SJSA1 (cell line): ENCODE measurements around the gene CNTN4. TPM values are rescaled to one million over a fixed set of nuclear protein-coding genes. Genes with fewer than 3 reads are reported as not detected.
"Not testable (repeated sequence)": the region's sequence is repeated elsewhere in the genome, so short reads cannot be mapped to it uniquely, and the experiment has no call there.

Source experiments
- DNase-seq, 2 experiments: peaks; one replicate each; pipeline ENCODE4 v3.0.0-alpha.2; 2015 to 2020; ENCODE audit warnings: low spot score in 2 of 2, low read depth in 1 of 2
- H3K27ac ChIP-seq: fragments of 250-450 bp; sonication (Bioruptor Pico); 2 replicates; pipeline ENCODE4 v1.5.1; 2020; ENCODE audit warnings: mild to moderate bottlenecking, moderate library complexity
- H3K27me3 ChIP-seq: fragments of 250-450 bp; sonication (Bioruptor Pico); replicated peaks from 2 replicates; pipeline ENCODE4 v1.5.1; 2020; ENCODE audit warnings: mild to moderate bottlenecking, moderate library complexity
- H3K36me3 ChIP-seq: fragments of 250-450 bp; sonication (Bioruptor Pico); 2 replicates; pipeline ENCODE4 v1.5.1; 2020; ENCODE audit warnings: mild to moderate bottlenecking
- H3K4me1 ChIP-seq: fragments of 250-450 bp; sonication (Bioruptor Pico); replicated peaks from 2 replicates; pipeline ENCODE4 v1.6.1; 2021; ENCODE audit warnings: mild to moderate bottlenecking
- H3K4me3 ChIP-seq: fragments of 250-450 bp; sonication (Bioruptor Pico); 2 replicates; pipeline ENCODE4 v1.5.1; 2020; ENCODE audit warnings: mild to moderate bottlenecking
- H3K9me3 ChIP-seq: fragments of 250-450 bp; sonication (Bioruptor Pico); replicated peaks from 2 replicates; pipeline ENCODE4 v1.5.1; 2020; ENCODE audit warnings: mild to moderate bottlenecking
- total RNA-seq: library from RNA; depleted of rRNA; stranded (reverse); fragments of >200 nt; shearing (Covaris generic); gene quantifications from 2 replicates; pipeline ENCODE4 v1.2.3, GENCODE V29; 2014

The CNTN4 gene
- total RNA-seq, 1 experiment from 2014 or later: not detected

GRCh38 chr3:2888592-2888991 is 789.9 kb downstream of the CNTN4 start:
- Histone ChIP-seq H3K9me3 (no peaks in the 10 kb centered on the region; the same call in 1 of the 2 replicates), H3K4me1 (no peaks in the 10 kb centered on the region), H3K27me3 (no peaks in the 10 kb centered on the region), H3K27ac (no peak overlapping the region), H3K36me3 (no peaks in the 10 kb centered on the region), H3K4me3 (no peak overlapping the region)
- no peak for DNase-seq

GRCh38 chr3:2889736-2890135 is 791.1 kb downstream of the CNTN4 start:
- Histone ChIP-seq H3K9me3 (no peaks in the 10 kb centered on the region; the same call in 1 of the 2 replicates), H3K27me3 (no peaks in the 10 kb centered on the region), H3K36me3 (no peaks in the 10 kb centered on the region), H3K4me1 (no peaks in the 10 kb centered on the region), H3K27ac (no peak overlapping the region), H3K4me3 (no peak overlapping the region)
- no peak for DNase-seq

- Histone ChIP-seq H3K9me3 (peaks cover 2% of the 10 kb centered on the region), H3K27ac (no peak overlapping the region), H3K36me3 (no peaks in the 10 kb centered on the region), H3K27me3 (no peaks in the 10 kb centered on the region), H3K4me3 (no peak overlapping the region), H3K4me1 (no peaks in the 10 kb centered on the region)
- DNase-seq: no peak
These were observed 797.8 kb downstream of the CNTN4 start for GRCh38 chr3:2896308-2896939.

GRCh38 chr3:2897821-2898220 is 799.2 kb downstream of the CNTN4 start:
- Histone ChIP-seq H3K4me1 (no peaks in the 10 kb centered on the region), H3K4me3 (no peak overlapping the region), H3K27ac (no peak overlapping the region), H3K9me3 (peaks cover 2% of the 10 kb centered on the region), H3K27me3 (no peaks in the 10 kb centered on the region), H3K36me3 (no peaks in the 10 kb centered on the region)
- DNase-seq: no peak

- no peak overlapping the region for H3K4me3 ChIP-seq
- DNase-seq: no peak
- H3K9me3 ChIP-seq: peaks cover 2% of the 10 kb centered on the region; the same call in 1 of the 2 replicates
- no peaks in the 10 kb centered on the region for H3K4me1 ChIP-seq
- no peaks in the 10 kb centered on the region for H3K36me3 ChIP-seq
- H3K27me3 ChIP-seq: no peaks in the 10 kb centered on the region
- H3K27ac ChIP-seq: no peak overlapping the region
These were observed 800.1 kb downstream of the CNTN4 start for GRCh38 chr3:2898591-2899353.

- Histone ChIP-seq H3K9me3 (no peaks in the 10 kb centered on the region; the same call in 1 of the 2 replicates), H3K27me3 (no peaks in the 10 kb centered on the region), H3K4me1 (no peaks in the 10 kb centered on the region), H3K27ac (no peak overlapping the region), H3K4me3 (no peak overlapping the region), H3K36me3 (no peaks in the 10 kb centered on the region)
- no peak for DNase-seq
These were observed 805.4 kb downstream of the CNTN4 start for GRCh38 chr3:2904054-2904453.

- H3K9me3 ChIP-seq: no peaks in the 10 kb centered on the region
- no peaks in the 10 kb centered on the region for H3K36me3 ChIP-seq
- H3K27ac ChIP-seq: no peak overlapping the region
- no peaks in the 10 kb centered on the region for H3K27me3 ChIP-seq
- no peak overlapping the region for H3K4me3 ChIP-seq
- no peaks in the 10 kb centered on the region for H3K4me1 ChIP-seq
- no peak for DNase-seq
These were observed 810.2 kb downstream of the CNTN4 start for GRCh38 chr3:2908693-2909351.

- no peak for DNase-seq
- H3K27ac ChIP-seq: no peak overlapping the region
- H3K4me1 ChIP-seq: no peaks in the 10 kb centered on the region
- H3K4me3 ChIP-seq: no peak overlapping the region
- no peaks in the 10 kb centered on the region for H3K36me3 ChIP-seq
- H3K27me3 ChIP-seq: no peaks in the 10 kb centered on the region
- H3K9me3 ChIP-seq: no peaks in the 10 kb centered on the region
These were observed 812.3 kb downstream of the CNTN4 start for GRCh38 chr3:2910997-2911396.

- Histone ChIP-seq H3K4me1 (no peaks in the 10 kb centered on the region), H3K27me3 (no peaks in the 10 kb centered on the region), H3K36me3 (no peaks in the 10 kb centered on the region), H3K9me3 (no peaks in the 10 kb centered on the region), H3K4me3 (no peak overlapping the region), H3K27ac (no peak overlapping the region)
- no peak for DNase-seq
These were observed 817.2 kb downstream of the CNTN4 start for GRCh38 chr3:2915826-2916225.

GRCh38 chr3:2916640-2917039 is 818.0 kb downstream of the CNTN4 start:
- not testable (repeated sequence) for H3K27ac ChIP-seq, H3K36me3 ChIP-seq, DNase-seq, H3K4me3 ChIP-seq, H3K4me1 ChIP-seq, H3K9me3 ChIP-seq, H3K27me3 ChIP-seq

GRCh38 chr3:2920103-2920502 is 821.4 kb downstream of the CNTN4 start:
- DNase-seq: no peak
- Histone ChIP-seq H3K4me3 (no peak overlapping the region), H3K27ac (no peak overlapping the region), H3K9me3 (no peaks in the 10 kb centered on the region), H3K36me3 (no peaks in the 10 kb centered on the region), H3K27me3 (no peaks in the 10 kb centered on the region), H3K4me1 (no peaks in the 10 kb centered on the region)

- no peak overlapping the region for H3K27ac ChIP-seq
- H3K4me1 ChIP-seq: no peaks in the 10 kb centered on the region
- no peak for DNase-seq
- no peaks in the 10 kb centered on the region for H3K9me3 ChIP-seq
- no peaks in the 10 kb centered on the region for H3K27me3 ChIP-seq
- no peaks in the 10 kb centered on the region for H3K36me3 ChIP-seq
- no peak overlapping the region for H3K4me3 ChIP-seq
These were observed 822.8 kb downstream of the CNTN4 start for GRCh38 chr3:2921452-2921851.

GRCh38 chr3:2921903-2922302 is 823.2 kb downstream of the CNTN4 start:
- no peak for DNase-seq
- H3K4me3 ChIP-seq: no peak overlapping the region
- H3K4me1 ChIP-seq: no peaks in the 10 kb centered on the region
- no peaks in the 10 kb centered on the region for H3K27me3 ChIP-seq
- H3K9me3 ChIP-seq: no peaks in the 10 kb centered on the region
- H3K36me3 ChIP-seq: no peaks in the 10 kb centered on the region
- H3K27ac ChIP-seq: no peak overlapping the region

GRCh38 chr3:2923390-2923789 is 824.7 kb downstream of the CNTN4 start:
- Histone ChIP-seq H3K27me3 (no peaks in the 10 kb centered on the region), H3K9me3 (no peaks in the 10 kb centered on the region), H3K27ac (no peak overlapping the region), H3K36me3 (no peaks in the 10 kb centered on the region), H3K4me3 (no peak overlapping the region), H3K4me1 (no peaks in the 10 kb centered on the region)
- DNase-seq: no peak
